HG02943 (cell line): ENCODE measurements around the gene SMOC2.

Source experiments
- ATAC-seq: cut with Tn5 transposase; IDR thresholded peaks from one replicate; pipeline ENCODE4 v1.9.1; 2021; ENCODE audit warnings: mild to moderate bottlenecking, low read depth, moderate library complexity; ENCODE audit not compliant: unreplicated experiment

Gene SMOC2

GRCh38 chr6:168415098-168415992, 25.6 kb upstream of the SMOC2 start:
- no peak for ATAC-seq

- no peak for ATAC-seq
These were observed 24.9 kb upstream of the SMOC2 start for GRCh38 chr6:168415993-168416530.

- no peak for ATAC-seq
These were observed 24.5 kb upstream of the SMOC2 start for GRCh38 chr6:168416531-168416930.

- no peak for ATAC-seq
These were observed 23.8 kb upstream of the SMOC2 start for GRCh38 chr6:168417191-168417590.

- ATAC-seq = no peak
These were observed 23.1 kb upstream of the SMOC2 start for GRCh38 chr6:168417679-168418557.

GRCh38 chr6:168418711-168419121, 22.3 kb upstream of the SMOC2 start:
- no peak for ATAC-seq

GRCh38 chr6:168419569-168419968, 21.4 kb upstream of the SMOC2 start:
- no peak for ATAC-seq

GRCh38 chr6:168420084-168420483, 20.9 kb upstream of the SMOC2 start:
- no peak for ATAC-seq

- ATAC-seq = no peak
These were observed 20.3 kb upstream of the SMOC2 start for GRCh38 chr6:168420706-168421105.

- ATAC-seq = no peak
These were observed 13.8 kb upstream of the SMOC2 start for GRCh38 chr6:168427184-168427583.

GRCh38 chr6:168428052-168428826, 12.7 kb upstream of the SMOC2 start:
- ATAC-seq = no peak

- ATAC-seq = no peak
These were observed 12.1 kb upstream of the SMOC2 start for GRCh38 chr6:168428863-168429262.

GRCh38 chr6:168432196-168432595, 8.8 kb upstream of the SMOC2 start:
- no peak for ATAC-seq

GRCh38 chr6:168433898-168434297, 7.1 kb upstream of the SMOC2 start:
- no peak for ATAC-seq

GRCh38 chr6:168434505-168434904, 6.5 kb upstream of the SMOC2 start:
- ATAC-seq = no peak

- no peak for ATAC-seq
These were observed 3.2 kb upstream of the SMOC2 start for GRCh38 chr6:168437751-168438150.

GRCh38 chr6:168438783-168439520, 2.0 kb upstream of the SMOC2 start:
- no peak for ATAC-seq

GRCh38 chr6:168439794-168440450, 1.1 kb upstream of the SMOC2 start:
- no peak for ATAC-seq
